HepG2 (cell line): ENCODE data around the gene ITGB7. TPM values are rescaled to one million over a fixed set of nuclear protein-coding genes. Genes with fewer than 3 reads are reported as not detected.

ENCODE experiments used
- ATAC-seq: fragments of 200-7000 bp; cut with Tn5 transposase; 3 replicates; pipeline ENCODE4 v1.9.1; 2020; ENCODE audit warnings: mild to moderate bottlenecking, moderate library complexity
- BruUV-seq: library from RNA; stranded (reverse); fragments of 400-500 nt; replicated peaks from 2 replicates; lab custom pipeline; 2021; lab: Mats Ljungman, UMichigan
- CTCF ChIA-PET: fragments of 300-600 bp; formaldehyde crosslinking; extraction: SDS; loops from one replicate; lab custom pipeline; 2021; ENCODE audit warnings: low total read pairs, inconsistent platforms, low intra/inter-chr PET ratio; lab: Yijun Ruan, JAX
- POLR2A ChIA-PET: fragments of 350-600 bp; sonication (Branson Sonifier 250); formaldehyde crosslinking; loops from one replicate; lab custom pipeline; 2020; ENCODE audit warnings: antibody characterized with exemption, inconsistent platforms; lab: Yijun Ruan, JAX
- DNase-seq: peaks from one replicate; pipeline ENCODE4 v3.0.0-alpha.2; 2015; ENCODE audit warnings: low spot score
- FAIRE-seq: peaks from 3 replicates; lab custom pipeline; 2011; peaks lifted over from hg19 to GRCh38; lab: Jason Lieb, UNC
- H2AFZ ChIP-seq: one replicate; pipeline ENCODE4 v1.6.1; 2011; ENCODE audit warnings: low read length, inconsistent platforms
- H3K27ac ChIP-seq: fragments of 300-600 bp; 3 replicates; pipeline ENCODE4 v1.8.0; 2011; ENCODE audit warnings: mixed run types, mild to moderate bottlenecking, mixed read lengths, low read length, inconsistent platforms; ENCODE audit not compliant: insufficient read depth; ENCODE audit errors: extremely low read length
- H3K27me3 ChIP-seq, 2 experiments: fragments of 200-600 bp in 1 of 2; 2 replicates in 1 of 2; 3 replicates in 1 of 2; pipeline versions ENCODE4 v1.6.0 to v1.8.0; 2011; ENCODE audit warnings: low read length in 2 of 2, mild to moderate bottlenecking in 2 of 2, moderate library complexity in 2 of 2, inconsistent platforms in 1 of 2; ENCODE audit not compliant: insufficient read depth in 2 of 2, control insufficient read depth in 1 of 2
- H3K36me3 ChIP-seq, 2 experiments: fragments of 200-600 bp in 1 of 2; replicated peaks in 1 of 2; 2 replicates in 1 of 2; 3 replicates in 1 of 2; pipeline versions ENCODE4 v1.5.1 to v1.8.0; 2011; ENCODE audit warnings: low read length in 2 of 2, inconsistent platforms in 1 of 2; ENCODE audit not compliant: insufficient read depth in 2 of 2, control insufficient read depth in 1 of 2
- H3K4me1 ChIP-seq: 2 replicates; pipeline ENCODE4 v1.5.1; 2012; ENCODE audit warnings: low read length, inconsistent platforms; ENCODE audit not compliant: insufficient read depth
- H3K4me2 ChIP-seq: 2 replicates; pipeline ENCODE4 v1.6.0; 2011; ENCODE audit warnings: low read depth, low read length, inconsistent platforms
- H3K4me3 ChIP-seq, 3 experiments: fragments of 200-600 bp in 1 of 3; sonication (generic), shearing (Covaris generic) in 1 of 3; replicated peaks in 1 of 3; 2 replicates each; pipeline ENCODE4 v1.5.1; 2011 to 2016; ENCODE audit warnings: low read length in 3 of 3, inconsistent platforms in 2 of 3, low read depth in 2 of 3, mild to moderate bottlenecking in 2 of 3, control low read depth in 1 of 3, mixed read lengths in 1 of 3; ENCODE audit not compliant: insufficient read depth in 1 of 3
- H3K79me2 ChIP-seq: one replicate; pipeline ENCODE4 v1.6.1; 2011; ENCODE audit warnings: low read length, inconsistent platforms; ENCODE audit not compliant: insufficient read depth
- H3K9ac ChIP-seq: 2 replicates; pipeline ENCODE4 v1.6.0; 2011; ENCODE audit warnings: mild to moderate bottlenecking, low read depth, low read length, inconsistent platforms; ENCODE audit not compliant: insufficient read depth
- H3K9me3 ChIP-seq: 2 replicates; pipeline ENCODE4 v1.5.1; 2012; ENCODE audit warnings: mild to moderate bottlenecking, low read length
- H4K20me1 ChIP-seq: 2 replicates; pipeline ENCODE4 v1.6.0; 2011; ENCODE audit warnings: inconsistent platforms, mild to moderate bottlenecking, low read length, moderate library complexity; ENCODE audit not compliant: insufficient read depth
- ATF1 ChIP-seq: IDR thresholded peaks from 2 replicates; pipeline ENCODE4 v1.6.1; 2016; ENCODE audit warnings: mild to moderate bottlenecking, control low read depth
- ESRRA ChIP-seq: sonication (generic); formaldehyde crosslinking; IDR thresholded peaks from 2 replicates; pipeline ENCODE4 v1.5.1; 2020; ENCODE audit warnings: mild to moderate bottlenecking, low read depth, missing genetic modification reagents
- LCORL ChIP-seq, 2 experiments: fragments of 450-650 bp in 1 of 2; sonication (generic) in 1 of 2; formaldehyde crosslinking in 1 of 2; IDR thresholded peaks; 2 replicates each; pipeline versions ENCODE4 v1.5.0 to v1.6.1; 2017 to 2020; ENCODE audit warnings: antibody characterized with exemption in 1 of 2, missing genetic modification reagents in 1 of 2
- NFYC ChIP-seq: IDR thresholded peaks from 2 replicates; pipeline ENCODE4 v1.6.1; 2016; ENCODE audit warnings: missing genetic modification reagents, missing compliant biosample characterization
- SNAPC2 ChIP-seq: sonication (generic); formaldehyde crosslinking; IDR thresholded peaks from 2 replicates; pipeline ENCODE4 v1.8.1; 2022; ENCODE audit warnings: mild to moderate bottlenecking, missing genetic modification reagents
- ZBTB7B ChIP-seq: sonication (generic); formaldehyde crosslinking; IDR thresholded peaks from 2 replicates; pipeline ENCODE4 v1.4.0; 2020; ENCODE audit warnings: missing genetic modification reagents
- ZMAT3 ChIP-seq: sonication (generic); formaldehyde crosslinking; conservative IDR thresholded peaks from 2 replicates; pipeline ENCODE4 v1.7.0; 2021; ENCODE audit warnings: missing genetic modification reagents
- ZSCAN9 ChIP-seq: IDR thresholded peaks from 2 replicates; pipeline ENCODE4 v1.6.1; 2016; ENCODE audit warnings: borderline replicate concordance
- WGBS: methylation state at CpG from one replicate; pipeline ENCODE4 v1.1.6; 2017; ENCODE audit warnings: low lambda C conversion rate; 5-methylcytosine and 5-hydroxymethylcytosine counted together
- in situ Hi-C: cut with HindIII; loops from 2 replicates; pipeline ENCODE4 v1.10.0; 2017; ENCODE audit warnings: low pct_unique_long_range_greater_than_20kb; ENCODE audit not compliant: extremely low pct_ligation_motif_present
- intact Hi-C: fragments of 100-400 bp; cut with micrococcal nuclease; formaldehyde crosslinking; loops from one replicate; pipeline ENCODE4 v1.10.0; 2022; ENCODE audit not compliant: unreplicated experiment
- polyA plus RNA-seq, 8 experiments: library from polyadenylated mRNA; depleted of rRNA in 3 of 8; stranded (reverse) in 7 of 8; unstranded in 1 of 8; fragments of >200 nt; fragmentation: Illumina TruSeq in 4 of 8; extraction: Trizol in 4 of 8; gene quantifications; 2 replicates each; pipeline versions ENCODE4 v1.2.1 to v1.2.3, GENCODE V29; 2011 to 2016; ENCODE audit warnings: low read depth in 4 of 8, missing spikeins in 1 of 8, mixed read lengths in 1 of 8; ENCODE audit not compliant: insufficient read depth in 1 of 8
- total RNA-seq, 5 experiments: library from RNA; depleted of rRNA; stranded (reverse); fragments of >200 nt; fragmentation: Illumina TruSeq; extraction: Trizol; gene quantifications; 2 replicates each; pipeline ENCODE4 v1.2.3, GENCODE V29; 2016; ENCODE audit warnings: low read depth in 1 of 5
- TF ChIP-seq, protein P1 (sequence below): sonication (generic); formaldehyde crosslinking; IDR thresholded peaks from 2 replicates; pipeline ENCODE4 v1.4.0; 2020; ENCODE audit warnings: missing genetic modification reagents, mild to moderate bottlenecking, borderline replicate concordance
- TF ChIP-seq, protein P2 (sequence below): sonication (generic); formaldehyde crosslinking; IDR thresholded peaks from 2 replicates; pipeline ENCODE4 v1.5.1; 2020; ENCODE audit warnings: missing genetic modification reagents, mild to moderate bottlenecking, borderline replicate concordance
- TF ChIP-seq, protein P3 (sequence below): sonication (generic); formaldehyde crosslinking; IDR thresholded peaks from 2 replicates; pipeline ENCODE4 v1.4.0; 2020; ENCODE audit warnings: missing genetic modification reagents, borderline replicate concordance
- TF ChIP-seq, protein P4 (sequence below): sonication (generic); formaldehyde crosslinking; IDR thresholded peaks from 2 replicates; pipeline ENCODE4 v1.4.0; 2020; ENCODE audit warnings: missing genetic modification reagents

ITGB7 gene
- total and polyA plus RNA-seq, 2 of the 13 experiments (the other 11 are each of a cell fraction or from before 2014, with no cell fraction given) = 0.16 to 0.18 TPM

DNA sequence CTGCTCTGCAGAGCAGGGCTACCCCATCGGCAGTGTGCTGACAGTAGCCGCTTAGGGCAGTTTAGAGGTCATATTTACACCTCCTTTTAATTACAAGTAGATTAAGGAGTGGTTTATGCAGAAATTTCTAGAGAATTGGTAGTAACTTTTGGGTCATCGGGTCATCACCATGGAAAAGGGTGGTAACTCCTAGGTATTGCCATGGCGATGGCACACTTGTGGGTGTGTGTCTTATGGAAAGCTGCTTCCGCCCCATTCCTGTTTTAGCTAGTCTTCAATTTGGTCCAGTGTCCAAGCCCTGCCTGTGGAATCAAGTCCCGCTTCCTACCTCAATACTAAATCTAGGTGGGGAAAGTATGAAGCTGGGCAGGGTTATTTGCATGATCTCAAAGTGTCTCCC is 56.0 kb downstream of the ITGB7 start:
- Histone ChIP-seq H3K4me2 (no peak overlapping the region), H3K79me2 (no peaks in the 10 kb centered on the region), H3K9ac (no peak overlapping the region), H3K4me1 (peaks cover 1% of the 10 kb centered on the region), H3K27me3 (no peaks in the 10 kb centered on the region), H3K36me3 (no peaks in the 10 kb centered on the region), H3K27ac (no peak overlapping the region), H4K20me1 (no peaks in the 10 kb centered on the region), H2AFZ (no peak overlapping the region), H3K9me3 (no peaks in the 10 kb centered on the region), H3K4me3 (no peak overlapping the region)
- ATAC-seq = no peak
- FAIRE-seq = no peak
- ChIA-PET POLR2A (no interaction called here), CTCF (no interaction called here)
- in situ Hi-C loops = no loop called here
- intact Hi-C loops = no loop called here
- no TSS peak for BruUV-seq
- no peak for DNase-seq
- WGBS = 77% methylated on average over 6 of the region's 6 CpGs
- TF ChIP-seq, protein P1, sequence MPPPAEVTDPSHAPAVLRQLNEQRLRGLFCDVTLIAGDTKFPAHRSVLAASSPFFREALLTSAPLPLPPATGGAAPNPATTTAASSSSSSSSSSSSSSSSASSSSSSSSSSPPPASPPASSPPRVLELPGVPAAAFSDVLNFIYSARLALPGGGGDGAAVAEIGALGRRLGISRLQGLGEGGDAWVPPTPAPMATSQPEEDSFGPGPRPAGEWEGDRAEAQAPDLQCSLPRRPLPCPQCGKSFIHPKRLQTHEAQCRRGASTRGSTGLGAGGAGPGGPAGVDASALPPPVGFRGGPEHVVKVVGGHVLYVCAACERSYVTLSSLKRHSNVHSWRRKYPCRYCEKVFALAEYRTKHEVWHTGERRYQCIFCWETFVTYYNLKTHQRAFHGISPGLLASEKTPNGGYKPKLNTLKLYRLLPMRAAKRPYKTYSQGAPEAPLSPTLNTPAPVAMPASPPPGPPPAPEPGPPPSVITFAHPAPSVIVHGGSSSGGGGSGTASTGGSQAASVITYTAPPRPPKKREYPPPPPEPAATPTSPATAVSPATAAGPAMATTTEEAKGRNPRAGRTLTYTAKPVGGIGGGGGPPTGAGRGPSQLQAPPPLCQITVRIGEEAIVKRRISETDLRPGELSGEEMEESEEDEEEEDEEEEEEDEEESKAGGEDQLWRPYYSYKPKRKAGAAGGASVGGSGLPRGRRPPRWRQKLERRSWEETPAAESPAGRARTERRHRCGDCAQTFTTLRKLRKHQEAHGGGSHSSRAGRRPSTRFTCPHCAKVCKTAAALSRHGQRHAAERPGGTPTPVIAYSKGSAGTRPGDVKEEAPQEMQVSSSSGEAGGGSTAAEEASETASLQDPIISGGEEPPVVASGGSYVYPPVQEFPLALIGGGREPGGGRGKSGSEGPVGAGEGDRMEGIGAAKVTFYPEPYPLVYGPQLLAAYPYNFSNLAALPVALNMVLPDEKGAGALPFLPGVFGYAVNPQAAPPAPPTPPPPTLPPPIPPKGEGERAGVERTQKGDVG = no peak
- TF ChIP-seq NFYC (no peak), LCORL (IDR thresholded peaks at IDR 0.05) (no peak), LCORL (CRISPR knock-in tag; IDR thresholded peaks at IDR 0.05) (no peak), SNAPC2 (CRISPR knock-in tag) (no peak), ZBTB7B (CRISPR knock-in tag) (no peak), ZMAT3 (CRISPR knock-in tag) (no peak), ATF1 (CRISPR knock-in tag) (no peak), ZSCAN9 (no peak), ESRRA (CRISPR knock-in tag) (no peak)
- TF ChIP-seq, protein P2, sequence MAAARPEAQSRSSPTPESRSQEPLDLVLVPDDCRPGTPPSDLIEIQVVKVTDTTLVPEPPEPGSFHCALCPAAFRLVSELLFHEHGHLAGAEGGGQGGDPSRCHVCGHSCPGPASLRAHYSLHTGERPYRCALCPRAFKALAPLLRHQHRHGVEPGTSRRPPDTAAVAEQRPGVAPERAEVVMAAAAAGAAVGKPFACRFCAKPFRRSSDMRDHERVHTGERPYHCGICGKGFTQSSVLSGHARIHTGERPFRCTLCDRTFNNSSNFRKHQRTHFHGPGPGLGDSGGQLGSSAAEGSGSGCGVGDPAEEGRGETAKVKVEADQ (CRISPR knock-in tag) = no peak
- TF ChIP-seq, protein P3, sequence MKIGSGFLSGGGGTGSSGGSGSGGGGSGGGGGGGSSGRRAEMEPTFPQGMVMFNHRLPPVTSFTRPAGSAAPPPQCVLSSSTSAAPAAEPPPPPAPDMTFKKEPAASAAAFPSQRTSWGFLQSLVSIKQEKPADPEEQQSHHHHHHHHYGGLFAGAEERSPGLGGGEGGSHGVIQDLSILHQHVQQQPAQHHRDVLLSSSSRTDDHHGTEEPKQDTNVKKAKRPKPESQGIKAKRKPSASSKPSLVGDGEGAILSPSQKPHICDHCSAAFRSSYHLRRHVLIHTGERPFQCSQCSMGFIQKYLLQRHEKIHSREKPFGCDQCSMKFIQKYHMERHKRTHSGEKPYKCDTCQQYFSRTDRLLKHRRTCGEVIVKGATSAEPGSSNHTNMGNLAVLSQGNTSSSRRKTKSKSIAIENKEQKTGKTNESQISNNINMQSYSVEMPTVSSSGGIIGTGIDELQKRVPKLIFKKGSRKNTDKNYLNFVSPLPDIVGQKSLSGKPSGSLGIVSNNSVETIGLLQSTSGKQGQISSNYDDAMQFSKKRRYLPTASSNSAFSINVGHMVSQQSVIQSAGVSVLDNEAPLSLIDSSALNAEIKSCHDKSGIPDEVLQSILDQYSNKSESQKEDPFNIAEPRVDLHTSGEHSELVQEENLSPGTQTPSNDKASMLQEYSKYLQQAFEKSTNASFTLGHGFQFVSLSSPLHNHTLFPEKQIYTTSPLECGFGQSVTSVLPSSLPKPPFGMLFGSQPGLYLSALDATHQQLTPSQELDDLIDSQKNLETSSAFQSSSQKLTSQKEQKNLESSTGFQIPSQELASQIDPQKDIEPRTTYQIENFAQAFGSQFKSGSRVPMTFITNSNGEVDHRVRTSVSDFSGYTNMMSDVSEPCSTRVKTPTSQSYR (CRISPR knock-in tag) = no peak
- TF ChIP-seq, protein P4, sequence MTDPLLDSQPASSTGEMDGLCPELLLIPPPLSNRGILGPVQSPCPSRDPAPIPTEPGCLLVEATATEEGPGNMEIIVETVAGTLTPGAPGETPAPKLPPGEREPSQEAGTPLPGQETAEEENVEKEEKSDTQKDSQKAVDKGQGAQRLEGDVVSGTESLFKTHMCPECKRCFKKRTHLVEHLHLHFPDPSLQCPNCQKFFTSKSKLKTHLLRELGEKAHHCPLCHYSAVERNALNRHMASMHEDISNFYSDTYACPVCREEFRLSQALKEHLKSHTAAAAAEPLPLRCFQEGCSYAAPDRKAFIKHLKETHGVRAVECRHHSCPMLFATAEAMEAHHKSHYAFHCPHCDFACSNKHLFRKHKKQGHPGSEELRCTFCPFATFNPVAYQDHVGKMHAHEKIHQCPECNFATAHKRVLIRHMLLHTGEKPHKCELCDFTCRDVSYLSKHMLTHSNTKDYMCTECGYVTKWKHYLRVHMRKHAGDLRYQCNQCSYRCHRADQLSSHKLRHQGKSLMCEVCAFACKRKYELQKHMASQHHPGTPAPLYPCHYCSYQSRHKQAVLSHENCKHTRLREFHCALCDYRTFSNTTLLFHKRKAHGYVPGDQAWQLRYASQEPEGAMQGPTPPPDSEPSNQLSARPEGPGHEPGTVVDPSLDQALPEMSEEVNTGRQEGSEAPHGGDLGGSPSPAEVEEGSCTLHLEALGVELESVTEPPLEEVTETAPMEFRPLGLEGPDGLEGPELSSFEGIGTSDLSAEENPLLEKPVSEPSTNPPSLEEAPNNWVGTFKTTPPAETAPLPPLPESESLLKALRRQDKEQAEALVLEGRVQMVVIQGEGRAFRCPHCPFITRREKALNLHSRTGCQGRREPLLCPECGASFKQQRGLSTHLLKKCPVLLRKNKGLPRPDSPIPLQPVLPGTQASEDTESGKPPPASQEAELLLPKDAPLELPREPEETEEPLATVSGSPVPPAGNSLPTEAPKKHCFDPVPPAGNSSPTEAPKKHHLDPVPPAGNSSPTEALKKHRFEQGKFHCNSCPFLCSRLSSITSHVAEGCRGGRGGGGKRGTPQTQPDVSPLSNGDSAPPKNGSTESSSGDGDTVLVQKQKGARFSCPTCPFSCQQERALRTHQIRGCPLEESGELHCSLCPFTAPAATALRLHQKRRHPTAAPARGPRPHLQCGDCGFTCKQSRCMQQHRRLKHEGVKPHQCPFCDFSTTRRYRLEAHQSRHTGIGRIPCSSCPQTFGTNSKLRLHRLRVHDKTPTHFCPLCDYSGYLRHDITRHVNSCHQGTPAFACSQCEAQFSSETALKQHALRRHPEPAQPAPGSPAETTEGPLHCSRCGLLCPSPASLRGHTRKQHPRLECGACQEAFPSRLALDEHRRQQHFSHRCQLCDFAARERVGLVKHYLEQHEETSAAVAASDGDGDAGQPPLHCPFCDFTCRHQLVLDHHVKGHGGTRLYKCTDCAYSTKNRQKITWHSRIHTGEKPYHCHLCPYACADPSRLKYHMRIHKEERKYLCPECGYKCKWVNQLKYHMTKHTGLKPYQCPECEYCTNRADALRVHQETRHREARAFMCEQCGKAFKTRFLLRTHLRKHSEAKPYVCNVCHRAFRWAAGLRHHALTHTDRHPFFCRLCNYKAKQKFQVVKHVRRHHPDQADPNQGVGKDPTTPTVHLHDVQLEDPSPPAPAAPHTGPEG (CRISPR knock-in tag) = no peak
